Neuronal stem cell (in vitro differentiated cells): Measurements from ENCODE around the gene PLA2G4E.

Source experiments
- DNase-seq: peaks from one replicate; pipeline ENCODE4 v3.0.0-alpha.2; 2013; ENCODE audit warnings: low spot score
- H2AFZ ChIP-seq: one replicate; pipeline ENCODE4 v1.6.1; 2013; ENCODE audit warnings: mild to moderate bottlenecking, low read length, inconsistent platforms
- H2AK5ac ChIP-seq: 2 replicates; pipeline ENCODE4 v1.6.1; 2013; ENCODE audit warnings: low read depth, mild to moderate bottlenecking, inconsistent platforms, low read length, moderate library complexity, mixed read lengths
- H2BK120ac ChIP-seq: 2 replicates; pipeline ENCODE4 v1.6.1; 2013; ENCODE audit warnings: low read depth, mild to moderate bottlenecking, inconsistent platforms, low read length, moderate library complexity, mixed read lengths
- H2BK12ac ChIP-seq: one replicate; pipeline ENCODE4 v1.6.1; 2013; ENCODE audit warnings: low read length, inconsistent platforms
- H2BK15ac ChIP-seq: 2 replicates; pipeline ENCODE4 v1.6.1; 2013; ENCODE audit warnings: mild to moderate bottlenecking, low read length, inconsistent platforms, mixed read lengths
- H2BK5ac ChIP-seq: one replicate; pipeline ENCODE4 v1.6.1; 2013; ENCODE audit warnings: inconsistent platforms, mild to moderate bottlenecking, low read length, moderate library complexity
- H3K14ac ChIP-seq: one replicate; pipeline ENCODE4 v1.6.1; 2013; ENCODE audit warnings: low read length, inconsistent platforms
- H3K18ac ChIP-seq: 2 replicates; pipeline ENCODE4 v1.6.1; 2013; ENCODE audit warnings: low read length, inconsistent platforms
- H3K23ac ChIP-seq: 2 replicates; pipeline ENCODE4 v1.6.1; 2013; ENCODE audit warnings: low read depth, mild to moderate bottlenecking, mixed read lengths, low read length, inconsistent platforms; ENCODE audit not compliant: poor library complexity
- H3K27ac ChIP-seq: replicated peaks from 3 replicates; pipeline ENCODE4 v1.5.1; 2013; ENCODE audit warnings: low read length, inconsistent platforms
- H3K27me3 ChIP-seq, 3 experiments: 2 replicates each; pipeline ENCODE4 v1.6.1; 2013; ENCODE audit warnings: low read length in 3 of 3, mild to moderate bottlenecking in 2 of 3, inconsistent platforms in 1 of 3, low read depth in 1 of 3, mixed read lengths in 1 of 3, moderate library complexity in 1 of 3; ENCODE audit not compliant: control insufficient read depth in 3 of 3, insufficient read depth in 3 of 3
- H3K36me3 ChIP-seq, 2 donors: replicated peaks in 1 of 2; 2 replicates each; pipeline ENCODE4 v1.6.1; 2013; ENCODE audit warnings: low read length in 2 of 2; ENCODE audit not compliant: control insufficient read depth in 2 of 2, insufficient read depth in 2 of 2
- H3K4ac ChIP-seq: 2 replicates; pipeline ENCODE4 v1.6.1; 2013; ENCODE audit warnings: inconsistent platforms, mild to moderate bottlenecking, low read length, moderate library complexity
- H3K4me1 ChIP-seq, 2 donors: 1 replicate in 1 of 2; 2 replicates in 1 of 2; pipeline ENCODE4 v1.6.1; 2013; ENCODE audit warnings: low read length in 2 of 2, low read depth in 1 of 2; ENCODE audit not compliant: control insufficient read depth in 2 of 2, insufficient read depth in 1 of 2
- H3K4me2 ChIP-seq: one replicate; pipeline ENCODE4 v1.6.1; 2013; ENCODE audit warnings: mild to moderate bottlenecking, low read length, inconsistent platforms; ENCODE audit not compliant: insufficient read depth, poor library complexity, severe bottlenecking
- H3K4me3 ChIP-seq, 2 donors: 2 replicates each; pipeline ENCODE4 v1.5.1; 2013; ENCODE audit warnings: low read length in 2 of 2, mild to moderate bottlenecking in 2 of 2, inconsistent platforms in 1 of 2, moderate library complexity in 1 of 2
- H3K79me1 ChIP-seq: one replicate; pipeline ENCODE4 v1.6.1; 2013; ENCODE audit warnings: low read depth, mild to moderate bottlenecking, inconsistent platforms, low read length, moderate library complexity
- H3K9ac ChIP-seq: one replicate; pipeline ENCODE4 v1.6.1; 2013; ENCODE audit warnings: mild to moderate bottlenecking, low read depth, low read length, inconsistent platforms; ENCODE audit not compliant: poor library complexity
- H3K9me3 ChIP-seq, 2 donors: replicated peaks in 1 of 2; 2 replicates each; pipeline versions ENCODE3 to v1.6.1; 2013; ENCODE audit warnings: low read length in 2 of 2, mild to moderate bottlenecking in 2 of 2, inconsistent platforms in 1 of 2, low read depth in 1 of 2, mixed read lengths in 1 of 2, moderate library complexity in 1 of 2; ENCODE audit not compliant: control insufficient read depth in 2 of 2, insufficient read depth in 1 of 2
- H4K8ac ChIP-seq: one replicate; pipeline ENCODE4 v1.6.1; 2013; ENCODE audit warnings: low read depth, mild to moderate bottlenecking, inconsistent platforms, low read length, moderate library complexity
- H4K91ac ChIP-seq: one replicate; pipeline ENCODE4 v1.6.1; 2013; ENCODE audit warnings: low read length, low read depth, mild to moderate bottlenecking, inconsistent platforms; ENCODE audit not compliant: poor library complexity
- WGBS, 2 donors: extraction: QIAGEN DNeasy Blood & Tissue Kit; methylation state at CpG; one replicate each; pipeline ENCODE4 v1.1.7; 2013; ENCODE audit warnings: missing lambda C conversion rate in 2 of 2, mixed read lengths in 1 of 2; ENCODE audit not compliant: insufficient read length in 2 of 2, insufficient replicate concordance in 1 of 2; ENCODE audit errors: extremely low coverage in 2 of 2; 5-methylcytosine and 5-hydroxymethylcytosine counted together

The PLA2G4E gene

GRCh38 chr15:41983621-41984571 lies 36.9 kb downstream of the PLA2G4E start:
- no peak for DNase-seq
- no peak overlapping the region for H4K8ac ChIP-seq
- no peak overlapping the region for H2AFZ ChIP-seq
- H4K91ac ChIP-seq: no peak overlapping the region
- H3K18ac ChIP-seq: no peak overlapping the region
- H3K9me3 ChIP-seq: no peaks in the 10 kb centered on the region
- no peaks in the 10 kb centered on the region for H3K36me3 ChIP-seq
- no peak overlapping the region for H2BK5ac ChIP-seq
- H3K27ac ChIP-seq: no peak overlapping the region
- no peak overlapping the region for H3K14ac ChIP-seq
- peaks cover 0 to 51% (median 0%) of the 10 kb centered on the region in 3 experiments for H3K27me3 ChIP-seq
- H3K4me1 ChIP-seq: no peaks in the 10 kb centered on the region
- no peaks in the 10 kb centered on the region for H3K79me1 ChIP-seq
- no peak overlapping the region for H2BK120ac ChIP-seq
- H2AK5ac ChIP-seq: no peak overlapping the region
- WGBS, 2 donors: no CpG with 5 or more reads among the region's 17 CpGs
- no peak overlapping the region for H3K4me3 ChIP-seq
- no peak overlapping the region for H3K4ac ChIP-seq
- no peak overlapping the region for H3K23ac ChIP-seq
- no peak overlapping the region for H3K4me2 ChIP-seq
- H2BK15ac ChIP-seq: no peak overlapping the region
- H3K9ac ChIP-seq: peak overlapping the region; percentile 74
- H2BK12ac ChIP-seq: peak overlapping the region; percentile 89

GRCh38 chr15:41983221-41983620 lies 37.6 kb downstream of the PLA2G4E start:
- no peak overlapping the region for H4K91ac ChIP-seq
- no peak overlapping the region for H2BK120ac ChIP-seq
- no peak overlapping the region for H3K9ac ChIP-seq
- H3K4me1 ChIP-seq: no peaks in the 10 kb centered on the region
- no peak overlapping the region for H3K4me2 ChIP-seq
- H3K9me3 ChIP-seq: no peaks in the 10 kb centered on the region
- no peak overlapping the region for H3K4ac ChIP-seq
- H2AFZ ChIP-seq: no peak overlapping the region
- no peak overlapping the region for H3K14ac ChIP-seq
- no peak overlapping the region for H2BK15ac ChIP-seq
- no peaks in the 10 kb centered on the region for H3K36me3 ChIP-seq
- no peak overlapping the region for H2AK5ac ChIP-seq
- H2BK5ac ChIP-seq: no peak overlapping the region
- no peak overlapping the region for H3K4me3 ChIP-seq
- no peaks in the 10 kb centered on the region for H3K79me1 ChIP-seq
- no CpG with 5 or more reads among the region's 7 CpGs for WGBS, 2 donors
- no peak overlapping the region for H4K8ac ChIP-seq
- no peak overlapping the region for H2BK12ac ChIP-seq
- H3K18ac ChIP-seq: no peak overlapping the region
- peaks cover 0 to 46% (median 0%) of the 10 kb centered on the region in 3 experiments for H3K27me3 ChIP-seq
- H3K23ac ChIP-seq: no peak overlapping the region
- no peak for DNase-seq
- H3K27ac ChIP-seq: no peak overlapping the region

DNA sequence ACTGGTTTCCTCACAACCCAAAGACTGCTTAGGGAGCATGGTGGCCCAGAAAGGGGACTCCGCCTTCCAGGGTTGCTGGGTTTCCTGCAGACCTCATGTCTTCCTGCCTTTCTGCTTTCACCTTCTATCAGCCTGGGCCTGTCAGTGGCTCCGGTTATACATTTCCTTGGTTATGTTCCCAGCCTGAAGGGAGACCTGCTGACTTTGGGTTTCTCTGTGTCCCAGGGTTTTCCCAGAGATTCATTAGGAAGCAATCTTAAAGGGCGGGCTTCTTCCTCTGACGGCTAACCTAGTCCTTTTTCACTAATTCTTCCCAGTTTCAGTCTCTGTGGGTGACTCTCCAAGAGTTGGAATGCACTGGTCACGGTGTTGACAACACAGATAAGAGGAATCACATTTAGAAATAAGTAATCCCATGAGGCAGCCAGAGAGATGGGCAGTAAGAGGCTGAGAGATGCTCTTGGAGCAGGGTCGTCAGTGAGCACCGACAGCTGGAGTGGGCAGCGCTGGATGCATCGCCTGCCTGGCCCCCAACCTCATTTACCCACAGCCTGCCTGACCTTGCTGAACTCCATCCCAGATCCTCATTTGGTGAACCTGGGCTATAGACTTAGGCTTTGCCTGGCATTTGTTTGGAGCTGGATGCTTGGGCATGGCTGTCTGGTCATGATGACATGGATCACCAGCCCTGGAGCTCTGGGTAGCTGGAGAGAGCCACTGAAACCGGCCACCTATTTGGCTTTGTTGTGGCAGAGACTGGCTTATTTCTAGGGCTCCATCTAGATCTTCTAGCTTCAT lies 38.5 kb downstream of the PLA2G4E start:
- no CpG with 5 or more reads among the region's 10 CpGs for WGBS, 2 donors
- H3K14ac ChIP-seq: no peak overlapping the region
- no peaks in the 10 kb centered on the region for H3K36me3 ChIP-seq
- H3K4me1 ChIP-seq: no peaks in the 10 kb centered on the region
- H3K27ac ChIP-seq: no peak overlapping the region
- DNase-seq: no peak
- H3K9me3 ChIP-seq: no peaks in the 10 kb centered on the region
- no peak overlapping the region for H4K91ac ChIP-seq
- no peak overlapping the region for H3K18ac ChIP-seq
- no peak overlapping the region for H3K23ac ChIP-seq
- no peak overlapping the region for H2BK5ac ChIP-seq
- H3K4me3 ChIP-seq: no peak overlapping the region
- no peaks in the 10 kb centered on the region for H3K79me1 ChIP-seq
- H3K4me2 ChIP-seq: no peak overlapping the region
- H3K9ac ChIP-seq: no peak overlapping the region
- H2AFZ ChIP-seq: no peak overlapping the region
- H3K27me3 ChIP-seq: peaks cover 0 to 43% (median 0%) of the 10 kb centered on the region in 3 experiments
- no peak overlapping the region for H2BK120ac ChIP-seq
- no peak overlapping the region for H2BK15ac ChIP-seq
- no peak overlapping the region for H2BK12ac ChIP-seq
- H3K4ac ChIP-seq: no peak overlapping the region
- no peak overlapping the region for H2AK5ac ChIP-seq
- H4K8ac ChIP-seq: no peak overlapping the region
